CD4-positive, alpha-beta T cell (primary cell): Measurements from ENCODE around the gene TSC22D1. TPM values are rescaled to one million over a fixed set of nuclear protein-coding genes. Genes with fewer than 3 reads are reported as not detected.

Experiments
- ATAC-seq: fragments of 200-7000 bp; cut with Tn5 transposase; one replicate; pipeline ENCODE4 v1.10.0; 2022; ENCODE audit warnings: mild to moderate bottlenecking; ENCODE audit not compliant: poor library complexity
- CTCF ChIA-PET: fragments of 350-600 bp; sonication (Branson Sonifier 250); formaldehyde crosslinking; loops from one replicate; lab custom pipeline; 2021; ENCODE audit warnings: antibody characterized with exemption, inconsistent platforms; lab: Charles Lee
- POLR2A ChIA-PET: fragments of 350-600 bp; sonication (Branson Sonifier 250); formaldehyde crosslinking; loops from one replicate; lab custom pipeline; 2021; ENCODE audit warnings: antibody characterized with exemption, inconsistent platforms; lab: Charles Lee
- DNase-seq, 14 experiments: peaks; one replicate each; pipeline ENCODE4 v3.0.0-alpha.2; 2013 to 2020; ENCODE audit warnings: mixed read lengths in 2 of 14
- H3K27ac ChIP-seq, 2 donors: one replicate each; pipeline versions ENCODE4 v1.5.1 to v1.7.0; 2013; ENCODE audit warnings: low read length in 2 of 2, low read depth in 1 of 2, mild to moderate bottlenecking in 1 of 2
- H3K27me3 ChIP-seq, 2 experiments: 1 replicate in 1 of 2; 2 replicates in 1 of 2; pipeline versions ENCODE4 v1.6.1 to v1.7.0; 2013; ENCODE audit warnings: low read length in 2 of 2, control low read depth in 1 of 2, mild to moderate bottlenecking in 1 of 2, moderate library complexity in 1 of 2; ENCODE audit not compliant: insufficient read depth in 2 of 2, control insufficient read depth in 1 of 2
- H3K36me3 ChIP-seq: one replicate; pipeline ENCODE4 v1.6.1; 2013; ENCODE audit warnings: low read length, control low read depth; ENCODE audit not compliant: insufficient read depth
- H3K4me1 ChIP-seq: one replicate; pipeline ENCODE4 v1.6.1; 2013; ENCODE audit warnings: low read length, control low read depth; ENCODE audit not compliant: insufficient read depth
- H3K4me3 ChIP-seq: one replicate; pipeline ENCODE4 v1.5.1; 2013; ENCODE audit warnings: mild to moderate bottlenecking, low read length, moderate library complexity
- H3K9me3 ChIP-seq, 2 experiments: 1 replicate in 1 of 2; 2 replicates in 1 of 2; pipeline versions ENCODE4 v1.6.1 to v1.7.0; 2013; ENCODE audit warnings: low read length in 2 of 2, mild to moderate bottlenecking in 2 of 2, control low read depth in 1 of 2, moderate library complexity in 1 of 2; ENCODE audit not compliant: control insufficient read depth in 1 of 2, insufficient read depth in 1 of 2
- H3K27ac Mint-ChIP-seq: one replicate; pipeline ENCODE4 v1.8.0; 2020; ENCODE audit warnings: mixed read lengths
- H3K27me3 Mint-ChIP-seq: one replicate; pipeline ENCODE4 v1.8.0; 2021; ENCODE audit warnings: mixed read lengths
- H3K36me3 Mint-ChIP-seq: one replicate; pipeline ENCODE4 v1.8.0; 2021; ENCODE audit warnings: low read depth, mixed read lengths
- H3K4me1 Mint-ChIP-seq: one replicate; pipeline ENCODE4 v1.8.0; 2021; ENCODE audit warnings: low read depth, mixed read lengths
- H3K4me3 Mint-ChIP-seq: one replicate; pipeline ENCODE4 v1.8.0; 2020; ENCODE audit warnings: mild to moderate bottlenecking, mixed read lengths
- H3K9me3 Mint-ChIP-seq: one replicate; pipeline ENCODE4 v1.8.0; 2020; ENCODE audit warnings: mixed read lengths
- intact Hi-C, 2 experiments: fragments of 100-400 bp; cut with DNase I in 1 of 2; cut with micrococcal nuclease in 1 of 2; formaldehyde crosslinking; loops; one replicate each; pipeline versions ENCODE4 v1.15.1 to v1.9.0; 2023 to 2025; cut with DNase I, micrococcal nuclease
- total RNA-seq, 174 experiments: library from RNA in 2 of 174; stranded (reverse) in 2 of 174; gene quantifications; one replicate each; pipeline ENCODE4 v1.2.3 and lab custom pipeline; 2021 to 2026
- TF ChIP-seq, protein P1 (sequence below): fragments of 200-600 bp; IDR thresholded peaks from one replicate; pipeline ENCODE4 v1.8.0; 2022; ENCODE audit warnings: antibody characterized with exemption, mild to moderate bottlenecking

Gene TSC22D1
- total RNA-seq, 2 experiments from 2014 or later, result 24.0 to 26.5 TPM

DNA sequence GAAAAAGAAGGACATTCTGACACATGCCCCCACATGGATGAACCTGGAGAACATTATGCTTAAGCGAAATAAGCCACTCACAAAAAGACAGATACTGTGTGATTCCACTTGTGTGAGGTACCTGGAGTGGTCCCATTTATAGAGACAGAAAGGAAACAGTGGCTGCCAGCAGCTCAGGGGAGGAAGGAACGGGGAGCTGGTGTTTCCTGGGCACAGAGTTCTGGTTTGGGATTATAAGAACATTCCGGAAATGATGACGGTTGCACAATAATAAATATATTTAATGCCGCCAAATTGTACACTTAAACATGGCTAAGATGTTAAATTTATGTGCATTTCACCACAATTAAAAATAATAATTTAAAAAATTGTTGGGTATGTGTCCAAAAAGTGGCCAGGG, 169.5 kb downstream of the TSC22D1 start:
- Histone ChIP-seq H3K27ac (no peak overlapping the region), H3K27me3 (no peaks in the 10 kb centered on the region), H3K36me3 (no peaks in the 10 kb centered on the region), H3K4me3 (no peak overlapping the region), H3K9me3 (no peaks in the 10 kb centered on the region), H3K4me1 (no peaks in the 10 kb centered on the region)
- Mint-ChIP-seq H3K9me3 (no peaks in the 10 kb centered on the region), H3K27ac (no peak overlapping the region), H3K4me3 (no peak overlapping the region), H3K27me3 (no peaks in the 10 kb centered on the region), H3K36me3 (no peaks in the 10 kb centered on the region), H3K4me1 (no peaks in the 10 kb centered on the region)
- ATAC-seq (no peak), DNase-seq (no peak)
- POLR2A ChIA-PET, result no interaction called here
- TF ChIP-seq, protein P1, sequence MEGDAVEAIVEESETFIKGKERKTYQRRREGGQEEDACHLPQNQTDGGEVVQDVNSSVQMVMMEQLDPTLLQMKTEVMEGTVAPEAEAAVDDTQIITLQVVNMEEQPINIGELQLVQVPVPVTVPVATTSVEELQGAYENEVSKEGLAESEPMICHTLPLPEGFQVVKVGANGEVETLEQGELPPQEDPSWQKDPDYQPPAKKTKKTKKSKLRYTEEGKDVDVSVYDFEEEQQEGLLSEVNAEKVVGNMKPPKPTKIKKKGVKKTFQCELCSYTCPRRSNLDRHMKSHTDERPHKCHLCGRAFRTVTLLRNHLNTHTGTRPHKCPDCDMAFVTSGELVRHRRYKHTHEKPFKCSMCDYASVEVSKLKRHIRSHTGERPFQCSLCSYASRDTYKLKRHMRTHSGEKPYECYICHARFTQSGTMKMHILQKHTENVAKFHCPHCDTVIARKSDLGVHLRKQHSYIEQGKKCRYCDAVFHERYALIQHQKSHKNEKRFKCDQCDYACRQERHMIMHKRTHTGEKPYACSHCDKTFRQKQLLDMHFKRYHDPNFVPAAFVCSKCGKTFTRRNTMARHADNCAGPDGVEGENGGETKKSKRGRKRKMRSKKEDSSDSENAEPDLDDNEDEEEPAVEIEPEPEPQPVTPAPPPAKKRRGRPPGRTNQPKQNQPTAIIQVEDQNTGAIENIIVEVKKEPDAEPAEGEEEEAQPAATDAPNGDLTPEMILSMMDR, result no peak
- intact Hi-C loops, result no loop called here
- CTCF ChIA-PET, result no interaction called here

DNA sequence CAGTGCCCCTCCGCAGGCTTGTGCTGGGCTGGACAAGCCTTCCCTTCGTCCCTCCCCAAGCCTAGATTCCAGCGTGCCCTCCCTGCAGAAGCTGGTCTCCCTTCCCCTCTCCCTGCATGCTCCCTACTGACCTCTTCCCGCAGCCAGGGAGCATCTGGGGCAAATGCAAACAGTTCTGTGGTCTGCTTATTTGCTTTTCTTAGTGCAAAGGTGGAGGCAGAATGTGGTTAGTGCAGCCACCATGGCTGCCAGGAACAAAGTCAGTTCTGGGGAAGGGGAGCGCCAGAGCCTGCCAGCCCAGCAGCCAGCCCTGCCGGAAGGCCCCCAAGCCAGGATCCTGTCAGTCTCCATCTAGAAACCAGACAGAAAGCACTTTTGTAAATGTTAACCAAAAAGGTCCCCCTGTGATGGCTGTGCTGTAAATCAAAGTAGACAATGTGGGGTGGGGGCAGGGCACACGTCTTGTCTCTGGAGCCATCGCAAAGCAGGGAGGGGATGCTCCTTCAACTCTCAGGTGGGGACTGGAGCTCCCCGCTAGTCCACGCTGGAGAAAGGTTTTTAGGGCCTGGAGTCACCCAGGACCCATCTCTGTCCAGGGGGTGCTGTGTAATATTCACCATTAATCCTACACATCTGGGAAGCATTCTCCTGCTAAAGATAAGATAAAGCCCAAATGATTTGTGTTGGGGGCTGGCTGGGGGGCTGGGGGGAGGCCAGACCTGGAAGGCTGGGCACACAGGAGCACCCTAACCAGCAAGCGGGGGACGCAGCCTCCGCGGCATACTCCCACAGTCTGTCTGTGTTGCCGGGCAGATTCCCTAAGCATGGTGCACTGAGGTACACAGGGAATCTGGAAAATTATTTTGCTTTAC, 171.6 kb downstream of the TSC22D1 start:
- Mint-ChIP-seq H3K36me3 (no peaks in the 10 kb centered on the region), H3K27ac (no peak overlapping the region), H3K4me3 (no peak overlapping the region), H3K4me1 (no peaks in the 10 kb centered on the region), H3K9me3 (no peaks in the 10 kb centered on the region), H3K27me3 (no peaks in the 10 kb centered on the region)
- H3K9me3 ChIP-seq, result no peaks in the 10 kb centered on the region
- no peak overlapping the region for H3K4me3 ChIP-seq
- no peak for ATAC-seq
- H3K27me3 ChIP-seq, result no peaks in the 10 kb centered on the region
- intact Hi-C loops, result no loop called here
- no peaks in the 10 kb centered on the region for H3K4me1 ChIP-seq
- H3K27ac ChIP-seq, result no peak overlapping the region
- ChIA-PET CTCF (no interaction called here), POLR2A (no interaction called here)
- H3K36me3 ChIP-seq, result no peaks in the 10 kb centered on the region
- TF ChIP-seq, protein P1, result no peak
- DNase-seq, result no peak

DNA sequence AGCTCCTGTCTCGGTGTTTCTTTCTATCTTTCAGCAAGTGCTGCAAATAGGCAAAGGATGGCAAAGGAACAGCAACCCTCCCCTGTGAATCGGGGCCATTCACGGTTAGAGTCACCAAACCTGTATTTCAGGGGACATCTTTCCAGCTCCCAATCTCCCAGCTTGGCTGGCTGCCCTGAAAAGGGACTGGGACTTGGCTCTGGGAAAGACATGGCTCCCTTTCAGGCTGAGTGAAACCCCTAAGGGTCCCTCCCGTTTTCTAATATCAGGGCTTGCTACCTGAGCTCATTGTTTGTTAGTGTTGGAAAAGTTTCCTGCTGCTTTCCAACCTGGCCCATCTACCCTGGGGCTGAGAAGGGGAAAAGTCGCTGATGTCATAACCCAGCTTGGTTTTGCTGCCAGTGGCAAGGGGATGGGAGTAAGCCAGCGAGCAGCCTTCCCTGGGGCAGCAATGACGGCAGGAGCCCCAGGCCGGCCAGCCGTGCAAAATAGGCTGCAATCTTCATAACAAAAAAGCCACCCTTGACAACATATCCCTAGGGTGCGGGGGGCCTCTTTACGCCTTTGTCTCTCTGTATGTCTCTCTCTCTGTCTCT, 172.6 kb downstream of the TSC22D1 start:
- no peak overlapping the region for H3K4me3 ChIP-seq
- TF ChIP-seq, protein P1, result no peak
- H3K27me3 Mint-ChIP-seq, result no peaks in the 10 kb centered on the region
- CTCF ChIA-PET, result no interaction called here
- DNase-seq, result no peak
- POLR2A ChIA-PET, result no interaction called here
- intact Hi-C loops, result no loop called here
- H3K4me1 ChIP-seq, result no peaks in the 10 kb centered on the region
- H3K27ac Mint-ChIP-seq, result no peak overlapping the region
- H3K9me3 ChIP-seq, result no peaks in the 10 kb centered on the region
- H3K27me3 ChIP-seq, result no peaks in the 10 kb centered on the region
- H3K9me3 Mint-ChIP-seq, result no peaks in the 10 kb centered on the region
- H3K36me3 Mint-ChIP-seq, result no peaks in the 10 kb centered on the region
- no peak overlapping the region for H3K27ac ChIP-seq
- ATAC-seq, result no peak
- H3K4me1 Mint-ChIP-seq, result no peaks in the 10 kb centered on the region
- H3K4me3 Mint-ChIP-seq, result no peak overlapping the region
- H3K36me3 ChIP-seq, result no peaks in the 10 kb centered on the region
